Panc1 (cell line): ENCODE results near the gene NFKB2. TPM values are rescaled to one million over a fixed set of nuclear protein-coding genes. Genes with fewer than 3 reads are reported as not detected.

Source experiments
- ATAC-seq: fragments of 200-7000 bp; cut with Tn5 transposase; 2 replicates; pipeline ENCODE4 v1.9.1; 2020; ENCODE audit warnings: mild to moderate bottlenecking, moderate library complexity
- BruUV-seq: library from RNA; stranded (reverse); fragments of 400-500 nt; replicated peaks from 2 replicates; lab custom pipeline; 2021; lab: Mats Ljungman, UMichigan
- CTCF ChIA-PET: fragments of 300-600 bp; sonication (Branson Sonifier 250); formaldehyde crosslinking; loops from one replicate; lab custom pipeline; 2022; ENCODE audit warnings: antibody characterized with exemption; lab: Charles Lee
- POLR2A ChIA-PET: fragments of 300-600 bp; sonication (Branson Sonifier 250); formaldehyde crosslinking; loops from one replicate; lab custom pipeline; 2022; ENCODE audit warnings: antibody characterized with exemption; lab: Charles Lee
- DNase-seq: peaks from one replicate; pipeline ENCODE4 v3.0.0-alpha.2; 2010; ENCODE audit warnings: low read depth, low spot score
- H3K27ac ChIP-seq: 2 replicates; pipeline ENCODE4 v1.5.1; 2011; ENCODE audit warnings: mild to moderate bottlenecking, low read length, inconsistent platforms
- H3K27me3 ChIP-seq: fragments of 200-500 bp; sonication (Bioruptor generic); 2 replicates; pipeline ENCODE4 v1.6.0; 2014; ENCODE audit warnings: low read length, inconsistent platforms; ENCODE audit not compliant: control insufficient read depth, insufficient read depth
- H3K36me3 ChIP-seq: fragments of 200-500 bp; sonication (Bioruptor generic); 2 replicates; pipeline ENCODE4 v1.5.1; 2014; ENCODE audit warnings: inconsistent platforms, mild to moderate bottlenecking, low read length, moderate library complexity; ENCODE audit not compliant: control insufficient read depth, insufficient read depth
- H3K4me1 ChIP-seq: 2 replicates; pipeline ENCODE4 v1.5.1; 2011; ENCODE audit warnings: inconsistent platforms, mild to moderate bottlenecking, low read length, moderate library complexity; ENCODE audit not compliant: control insufficient read depth, insufficient read depth
- H3K4me3 ChIP-seq, 2 experiments: 2 replicates each; pipeline ENCODE4 v1.5.1; 2011 to 2012; ENCODE audit warnings: low read depth in 2 of 2, low read length in 2 of 2, mild to moderate bottlenecking in 2 of 2, inconsistent platforms in 1 of 2, moderate library complexity in 1 of 2
- H3K9me3 ChIP-seq: fragments of 200-500 bp; sonication (Bioruptor generic); 2 replicates; pipeline ENCODE4 v1.5.1; 2014; ENCODE audit warnings: low read depth, mild to moderate bottlenecking, inconsistent platforms, low read length, moderate library complexity; ENCODE audit not compliant: control insufficient read depth, insufficient read depth
- CTCF ChIP-seq: fragments of 450-650 bp; IDR thresholded peaks from 2 replicates; pipeline ENCODE4 v1.5.1; 2017; ENCODE audit warnings: mild to moderate bottlenecking
- POLR2AphosphoS5 ChIP-seq: IDR thresholded peaks from 2 replicates; pipeline ENCODE4 v1.6.1; 2012; ENCODE audit warnings: mild to moderate bottlenecking, low read depth, low read length, moderate library complexity
- SIN3A ChIP-seq: IDR thresholded peaks from 2 replicates; pipeline ENCODE4 v1.6.1; 2012; ENCODE audit warnings: low read depth, mild to moderate bottlenecking, low read length, moderate library complexity, borderline replicate concordance; ENCODE audit not compliant: insufficient read depth
- TCF7L2 ChIP-seq: IDR thresholded peaks from 2 replicates; pipeline ENCODE4 v1.6.1; 2011; ENCODE audit warnings: mild to moderate bottlenecking, low read depth, low read length, inconsistent platforms
- in situ Hi-C: cut with HindIII; loops from 2 replicates; pipeline ENCODE4 v1.10.0; 2016; ENCODE audit warnings: low sequenced_read_pairs, low pct_unique_long_range_greater_than_20kb
- intact Hi-C: fragments of 100-400 bp; cut with micrococcal nuclease; formaldehyde crosslinking; loops from one replicate; pipeline ENCODE4 v1.10.0; 2022; ENCODE audit not compliant: unreplicated experiment
- total RNA-seq: library from RNA; stranded (reverse); gene quantifications from one replicate; pipeline ENCODE4 v1.2.1, GENCODE V29; 2021; ENCODE audit not compliant: unreplicated experiment
- TF ChIP-seq, protein P1 (sequence below), 2 experiments: IDR thresholded peaks; 2 replicates each; pipeline ENCODE4 v1.6.1; 2011 to 2012; ENCODE audit warnings: low read depth in 2 of 2, control low read depth in 1 of 2, low read length in 1 of 2, mild to moderate bottlenecking in 1 of 2, moderate library complexity in 1 of 2; ENCODE audit not compliant: insufficient read depth in 1 of 2

Gene NFKB2
- total RNA-seq, 1 experiment from 2014 or later: 105 TPM

DNA sequence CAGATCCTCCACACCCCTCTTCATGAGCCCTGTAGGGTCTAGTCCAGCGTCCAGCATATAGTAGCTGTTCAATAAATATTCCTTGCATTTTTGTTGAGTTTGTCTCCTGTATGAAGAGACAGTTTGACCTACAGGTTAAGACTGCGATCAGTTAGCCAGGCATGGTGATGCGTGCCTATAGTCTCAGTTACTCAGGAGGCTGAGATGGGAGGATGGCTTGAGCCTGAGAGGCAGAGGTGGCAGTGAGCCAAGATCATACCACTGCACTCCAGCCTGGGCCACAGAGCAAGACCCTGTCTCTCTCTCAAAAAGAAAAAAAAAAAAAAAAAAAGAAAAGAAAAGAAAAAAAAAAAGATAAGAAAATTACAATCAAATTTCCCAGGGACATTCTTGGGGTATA, 42.0 kb downstream of the NFKB2 start:
- H3K4me3 ChIP-seq: no peak overlapping the region
- no peaks in the 10 kb centered on the region for H3K9me3 ChIP-seq
- peaks cover 11% of the 10 kb centered on the region for H3K4me1 ChIP-seq
- H3K27me3 ChIP-seq: no peaks in the 10 kb centered on the region
- intact Hi-C loops: no loop called here
- BruUV-seq: no TSS peak
- ATAC-seq (no peak), DNase-seq (no peak)
- ChIA-PET POLR2A (no interaction called here), CTCF (interaction anchor here (0.7 kb wide), 1 partner anchor 11 kb away, joined by 11 read pairs; no protein-coding TSS in a partner anchor)
- in situ Hi-C loops: no loop called here
- TF ChIP-seq SIN3A (no peak), CTCF (no peak), TCF7L2 (no peak), POLR2AphosphoS5 (no peak)
- TF ChIP-seq, protein P1, sequence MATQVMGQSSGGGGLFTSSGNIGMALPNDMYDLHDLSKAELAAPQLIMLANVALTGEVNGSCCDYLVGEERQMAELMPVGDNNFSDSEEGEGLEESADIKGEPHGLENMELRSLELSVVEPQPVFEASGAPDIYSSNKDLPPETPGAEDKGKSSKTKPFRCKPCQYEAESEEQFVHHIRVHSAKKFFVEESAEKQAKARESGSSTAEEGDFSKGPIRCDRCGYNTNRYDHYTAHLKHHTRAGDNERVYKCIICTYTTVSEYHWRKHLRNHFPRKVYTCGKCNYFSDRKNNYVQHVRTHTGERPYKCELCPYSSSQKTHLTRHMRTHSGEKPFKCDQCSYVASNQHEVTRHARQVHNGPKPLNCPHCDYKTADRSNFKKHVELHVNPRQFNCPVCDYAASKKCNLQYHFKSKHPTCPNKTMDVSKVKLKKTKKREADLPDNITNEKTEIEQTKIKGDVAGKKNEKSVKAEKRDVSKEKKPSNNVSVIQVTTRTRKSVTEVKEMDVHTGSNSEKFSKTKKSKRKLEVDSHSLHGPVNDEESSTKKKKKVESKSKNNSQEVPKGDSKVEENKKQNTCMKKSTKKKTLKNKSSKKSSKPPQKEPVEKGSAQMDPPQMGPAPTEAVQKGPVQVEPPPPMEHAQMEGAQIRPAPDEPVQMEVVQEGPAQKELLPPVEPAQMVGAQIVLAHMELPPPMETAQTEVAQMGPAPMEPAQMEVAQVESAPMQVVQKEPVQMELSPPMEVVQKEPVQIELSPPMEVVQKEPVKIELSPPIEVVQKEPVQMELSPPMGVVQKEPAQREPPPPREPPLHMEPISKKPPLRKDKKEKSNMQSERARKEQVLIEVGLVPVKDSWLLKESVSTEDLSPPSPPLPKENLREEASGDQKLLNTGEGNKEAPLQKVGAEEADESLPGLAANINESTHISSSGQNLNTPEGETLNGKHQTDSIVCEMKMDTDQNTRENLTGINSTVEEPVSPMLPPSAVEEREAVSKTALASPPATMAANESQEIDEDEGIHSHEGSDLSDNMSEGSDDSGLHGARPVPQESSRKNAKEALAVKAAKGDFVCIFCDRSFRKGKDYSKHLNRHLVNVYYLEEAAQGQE (IDR thresholded peaks at IDR 0.05; ENCODE audit: insufficient read depth in 1 of 2, low read depth in 2 of 2, low read length in 1 of 2): no peak
- no peaks in the 10 kb centered on the region for H3K36me3 ChIP-seq
- H3K27ac ChIP-seq: no peak overlapping the region

- CTCF ChIA-PET: no interaction called here
These were observed 42.9 kb downstream of the NFKB2 start for GRCh38 chr10:102438374-102438773.

More at GRCh38 chr10:102438374-102438773, 42.9 kb downstream of the NFKB2 start:
- Histone ChIP-seq H3K9me3 (no peaks in the 10 kb centered on the region), H3K27ac (no peak overlapping the region), H3K36me3 (no peaks in the 10 kb centered on the region), H3K4me1 (peaks cover 11% of the 10 kb centered on the region), H3K4me3 (no peak overlapping the region), H3K27me3 (no peaks in the 10 kb centered on the region)
- intact Hi-C loops: no loop called here
- in situ Hi-C loops: no loop called here
- POLR2A ChIA-PET: no interaction called here
- no TSS peak for BruUV-seq
- TF ChIP-seq, protein P1 (IDR thresholded peaks at IDR 0.05; ENCODE audit: insufficient read depth in 1 of 2, low read depth in 2 of 2, low read length in 1 of 2): no peak
- TF ChIP-seq TCF7L2 (no peak), CTCF (no peak), SIN3A (no peak), POLR2AphosphoS5 (no peak)
- no peak for ATAC-seq
- DNase-seq: no peak
